Measurements from ENCODE around the gene KCNK3.

DNA sequence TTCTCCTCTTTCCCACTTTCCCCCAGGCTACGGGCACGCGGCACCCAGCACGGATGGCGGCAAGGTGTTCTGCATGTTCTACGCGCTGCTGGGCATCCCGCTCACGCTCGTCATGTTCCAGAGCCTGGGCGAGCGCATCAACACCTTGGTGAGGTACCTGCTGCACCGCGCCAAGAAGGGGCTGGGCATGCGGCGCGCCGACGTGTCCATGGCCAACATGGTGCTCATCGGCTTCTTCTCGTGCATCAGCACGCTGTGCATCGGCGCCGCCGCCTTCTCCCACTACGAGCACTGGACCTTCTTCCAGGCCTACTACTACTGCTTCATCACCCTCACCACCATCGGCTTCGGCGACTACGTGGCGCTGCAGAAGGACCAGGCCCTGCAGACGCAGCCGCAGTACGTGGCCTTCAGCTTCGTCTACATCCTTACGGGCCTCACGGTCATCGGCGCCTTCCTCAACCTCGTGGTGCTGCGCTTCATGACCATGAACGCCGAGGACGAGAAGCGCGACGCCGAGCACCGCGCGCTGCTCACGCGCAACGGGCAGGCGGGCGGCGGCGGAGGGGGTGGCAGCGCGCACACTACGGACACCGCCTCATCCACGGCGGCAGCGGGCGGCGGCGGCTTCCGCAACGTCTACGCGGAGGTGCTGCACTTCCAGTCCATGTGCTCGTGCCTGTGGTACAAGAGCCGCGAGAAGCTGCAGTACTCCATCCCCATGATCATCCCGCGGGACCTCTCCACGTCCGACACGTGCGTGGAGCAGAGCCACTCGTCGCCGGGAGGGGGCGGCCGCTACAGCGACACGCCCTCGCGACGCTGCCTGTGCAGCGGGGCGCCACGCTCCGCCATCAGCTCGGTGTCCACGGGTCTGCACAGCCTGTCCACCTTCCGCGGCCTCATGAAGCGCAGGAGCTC is 35.4 kb downstream of the KCNK3 start:
- TF ChIP-seq EP300 (IDR thresholded peaks at IDR 0.05) (no peak), POLR2AphosphoS5 (IDR thresholded peaks at IDR 0.05) (no peak)
- TF ChIP-seq, protein P1, sequence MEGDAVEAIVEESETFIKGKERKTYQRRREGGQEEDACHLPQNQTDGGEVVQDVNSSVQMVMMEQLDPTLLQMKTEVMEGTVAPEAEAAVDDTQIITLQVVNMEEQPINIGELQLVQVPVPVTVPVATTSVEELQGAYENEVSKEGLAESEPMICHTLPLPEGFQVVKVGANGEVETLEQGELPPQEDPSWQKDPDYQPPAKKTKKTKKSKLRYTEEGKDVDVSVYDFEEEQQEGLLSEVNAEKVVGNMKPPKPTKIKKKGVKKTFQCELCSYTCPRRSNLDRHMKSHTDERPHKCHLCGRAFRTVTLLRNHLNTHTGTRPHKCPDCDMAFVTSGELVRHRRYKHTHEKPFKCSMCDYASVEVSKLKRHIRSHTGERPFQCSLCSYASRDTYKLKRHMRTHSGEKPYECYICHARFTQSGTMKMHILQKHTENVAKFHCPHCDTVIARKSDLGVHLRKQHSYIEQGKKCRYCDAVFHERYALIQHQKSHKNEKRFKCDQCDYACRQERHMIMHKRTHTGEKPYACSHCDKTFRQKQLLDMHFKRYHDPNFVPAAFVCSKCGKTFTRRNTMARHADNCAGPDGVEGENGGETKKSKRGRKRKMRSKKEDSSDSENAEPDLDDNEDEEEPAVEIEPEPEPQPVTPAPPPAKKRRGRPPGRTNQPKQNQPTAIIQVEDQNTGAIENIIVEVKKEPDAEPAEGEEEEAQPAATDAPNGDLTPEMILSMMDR (IDR thresholded peaks at IDR 0.05), result peak in 1 of 4 experiments; percentile 36

All from gastroesophageal sphincter (tissue), 3 donors.